Body of pancreas (tissue), 4 donors: ENCODE results near the gene HACL1.
"Not testable (repeated sequence)": the region's sequence is repeated elsewhere in the genome, so short reads cannot be mapped to it uniquely, and the experiment has no call there.

ENCODE experiments used
- CTCF ChIP-seq, 7 experiments: fragments of 450-650 bp in 4 of 7; fragments of 200-600 bp in 3 of 7; sonication (generic) in 3 of 7; IDR thresholded peaks; one replicate each; pipeline ENCODE4 v1.5.1; 2016 to 2019; ENCODE audit warnings: antibody characterized with exemption in 7 of 7
- POLR2A ChIP-seq, 3 donors: fragments of 450-650 bp; IDR thresholded peaks; one replicate each; pipeline ENCODE4 v1.6.1; 2016; ENCODE audit warnings: antibody characterized with exemption in 3 of 3, mild to moderate bottlenecking in 2 of 3

DNA sequence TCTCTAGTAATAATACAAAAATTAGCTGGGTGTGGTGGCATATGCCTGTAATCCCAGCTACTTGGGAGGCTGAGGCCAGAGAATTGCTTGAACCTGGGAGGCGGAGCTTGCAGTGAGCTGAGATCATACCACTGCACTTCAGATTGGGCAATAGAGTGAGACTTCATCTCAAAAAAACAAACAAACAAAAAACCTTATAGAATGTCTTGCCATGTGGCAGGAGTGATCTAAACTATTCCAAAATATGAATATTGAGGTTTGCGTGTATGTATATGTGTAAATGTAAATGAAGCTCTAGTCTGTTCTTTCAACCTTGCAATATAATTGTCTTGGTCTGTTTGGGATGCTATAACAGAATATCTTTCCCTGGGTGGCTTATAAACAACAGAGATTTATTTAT, 68.8 kb downstream of the HACL1 start:
- TF ChIP-seq CTCF, POLR2A (IDR thresholded peaks at IDR 0.05): not testable (repeated sequence)
